DOHH2 (cell line): Measurements from ENCODE around the gene FCGBP.

Experiments
- H3F3A ChIP-seq: fragments of 200-600 bp; sonication (generic), shearing (Covaris generic); 2 replicates; pipeline ENCODE4 v1.6.0; 2016; ENCODE audit warnings: antibody characterized with exemption, mild to moderate bottlenecking; ENCODE audit not compliant: control insufficient read depth, insufficient read depth
- H3K27ac ChIP-seq: fragments of 200-600 bp; sonication (generic); 2 replicates; pipeline ENCODE4 v1.5.1; 2014; ENCODE audit warnings: low read depth, mild to moderate bottlenecking, low read length, moderate library complexity
- H3K27me3 ChIP-seq: fragments of 200-600 bp; sonication (generic); 2 replicates; pipeline ENCODE4 v1.6.1; 2014; ENCODE audit warnings: mild to moderate bottlenecking, low read length, mixed read lengths; ENCODE audit not compliant: control insufficient read depth
- H3K36me3 ChIP-seq: fragments of 200-600 bp; sonication (generic); 2 replicates; pipeline ENCODE4 v1.6.1; 2014; ENCODE audit warnings: mild to moderate bottlenecking, low read length, moderate library complexity, mixed read lengths; ENCODE audit not compliant: control insufficient read depth
- H3K4me1 ChIP-seq: fragments of 200-600 bp; sonication (generic); 2 replicates; pipeline ENCODE4 v1.6.1; 2014; ENCODE audit warnings: mild to moderate bottlenecking, low read length, mixed read lengths; ENCODE audit not compliant: control insufficient read depth
- H3K4me2 ChIP-seq: fragments of 200-600 bp; sonication (generic); 2 replicates; pipeline ENCODE4 v1.6.0; 2014; ENCODE audit warnings: mild to moderate bottlenecking, low read length, moderate library complexity
- H3K4me3 ChIP-seq: fragments of 200-600 bp; sonication (generic); 2 replicates; pipeline ENCODE4 v1.5.1; 2014; ENCODE audit warnings: mild to moderate bottlenecking, low read length, mixed read lengths
- H3K79me2 ChIP-seq: fragments of 200-600 bp; sonication (generic); 2 replicates; pipeline ENCODE4 v1.6.1; 2014; ENCODE audit warnings: mild to moderate bottlenecking, low read length, mixed read lengths; ENCODE audit not compliant: control insufficient read depth
- H3K9me2 ChIP-seq: fragments of 200-600 bp; sonication (generic); replicated peaks from 2 replicates; pipeline ENCODE4 v1.6.1; 2014; ENCODE audit warnings: mild to moderate bottlenecking, low read length, mixed read lengths; ENCODE audit not compliant: control insufficient read depth
- H3K9me3 ChIP-seq: fragments of 200-600 bp; sonication (generic); 2 replicates; pipeline ENCODE4 v1.6.1; 2014; ENCODE audit warnings: antibody characterized with exemption, low read length, mixed read lengths; ENCODE audit not compliant: control insufficient read depth, insufficient read depth
- H4K20me1 ChIP-seq: fragments of 200-600 bp; sonication (generic); 2 replicates; pipeline ENCODE4 v1.6.0; 2014; ENCODE audit warnings: low read depth, mild to moderate bottlenecking, antibody characterized with exemption, low read length, moderate library complexity; ENCODE audit not compliant: control insufficient read depth, insufficient read depth
- CTCF ChIP-seq: fragments of 200-600 bp; sonication (generic); IDR thresholded peaks from one replicate; pipeline ENCODE4 v1.5.1; 2014; ENCODE audit warnings: antibody characterized with exemption, mild to moderate bottlenecking, low read depth, low read length; ENCODE audit not compliant: poor library complexity, severe bottlenecking
- EZH2phosphoT487 ChIP-seq: fragments of 200-600 bp; sonication (generic); IDR thresholded peaks from 2 replicates; pipeline ENCODE4 v1.6.1; 2017; ENCODE audit warnings: borderline replicate concordance, mild to moderate bottlenecking, antibody characterized with exemption, low read length, moderate library complexity, mixed read lengths

FCGBP gene

GRCh38 chr19:39968789-39969188 lies 34.4 kb upstream of the FCGBP start:
- H3K4me1 ChIP-seq: peaks cover 27% of the 10 kb centered on the region
- H3K27me3 ChIP-seq: no peaks in the 10 kb centered on the region
- no peak overlapping the region for H3K27ac ChIP-seq
- H4K20me1 ChIP-seq: no peaks in the 10 kb centered on the region
- no peak overlapping the region for H3K4me3 ChIP-seq
- H3K79me2 ChIP-seq: peaks cover 29% of the 10 kb centered on the region
- no peak overlapping the region; the same call in 1 of the 2 replicates for H3K4me2 ChIP-seq
- peaks cover 4% of the 10 kb centered on the region; the same call in 1 of the 2 replicates for H3F3A ChIP-seq
- no peaks in the 10 kb centered on the region for H3K9me3 ChIP-seq
- TF ChIP-seq EZH2phosphoT487: no peak
- no peak for TF ChIP-seq CTCF
- peaks cover 22% of the 10 kb centered on the region for H3K36me3 ChIP-seq
- no peaks in the 10 kb centered on the region for H3K9me2 ChIP-seq

- H3K79me2 ChIP-seq: peaks cover 22% of the 10 kb centered on the region
- no peak overlapping the region for H3K27ac ChIP-seq
- no peak overlapping the region for H3K4me2 ChIP-seq
- TF ChIP-seq EZH2phosphoT487 (no peak), CTCF (no peak)
- peaks cover 4% of the 10 kb centered on the region; the same call in 1 of the 2 replicates for H3F3A ChIP-seq
- H3K36me3 ChIP-seq: peaks cover 10% of the 10 kb centered on the region
- no peaks in the 10 kb centered on the region for H4K20me1 ChIP-seq
- H3K4me3 ChIP-seq: no peak overlapping the region
- no peaks in the 10 kb centered on the region for H3K9me2 ChIP-seq
- no peaks in the 10 kb centered on the region for H3K9me3 ChIP-seq
- H3K27me3 ChIP-seq: no peaks in the 10 kb centered on the region
- peaks cover 30% of the 10 kb centered on the region for H3K4me1 ChIP-seq
Measured at GRCh38 chr19:39967561-39967960, 33.1 kb upstream of the FCGBP start.

- Histone ChIP-seq H4K20me1 (no peaks in the 10 kb centered on the region), H3K9me3 (no peaks in the 10 kb centered on the region), H3K79me2 (peaks cover 14% of the 10 kb centered on the region), H3K9me2 (no peaks in the 10 kb centered on the region), H3K4me2 (no peak overlapping the region), H3K4me3 (no peak overlapping the region), H3K4me1 (peaks cover 22% of the 10 kb centered on the region), H3K36me3 (0 out of 2 replicates have a peak, but pooled peaks cover 4% of the 10 kb centered on the region), H3K27ac (no peak overlapping the region), H3K27me3 (no peaks in the 10 kb centered on the region), H3F3A (peaks cover 7% of the 10 kb centered on the region; the same call in 1 of the 2 replicates)
- TF ChIP-seq EZH2phosphoT487 (no peak), CTCF (no peak)
Measured at GRCh38 chr19:39966617-39967016, 32.2 kb upstream of the FCGBP start.
